Measurements from ENCODE around the gene KLF9. TPM values are rescaled to one million over a fixed set of nuclear protein-coding genes. Genes with fewer than 3 reads are reported as not detected.

Gene KLF9
- 0.49 to 0.71 TPM (median 0.59 TPM) in 5 replicates for total RNA-seq (2022; extraction: Qiagen RNA extraction; ENCODE audit: low read depth)

GRCh38 chr9:70413799-70414775 lies at the start of gene KLF9:
KLF9 (minus strand) TSS chr9:70414657; CDS start chr9:70413363, 1,294 bp downstream.

Other genes starting within 250 kb of the KLF9 start
- 10.9 to 19.5 TPM (median 17.1 TPM) in 5 replicates for gene SMC5, start 155.7 kb downstream of the KLF9 start, total RNA-seq (2022; extraction: Qiagen RNA extraction; ENCODE audit: low read depth)